ENCODE data around the gene B4GALNT3. TPM values are rescaled to one million over a fixed set of nuclear protein-coding genes. Genes with fewer than 3 reads are reported as not detected.

The B4GALNT3 gene
- total RNA-seq (2021) = 22.1 and 23.3 TPM in 2 replicates
- long read RNA-seq, partial matches to known transcripts = 7 of 15 reads
- long read RNA-seq, other reads (novel, unspliced or antisense) = 8 of 15 reads

GRCh38 chr12:459430-460258 lies at the start of gene B4GALNT3:
Gene B4GALNT3, plus strand, starts transcription at chr12:459939. Its CDS starts 438 bp downstream, at chr12:460377.
- no peak within 1 kb of the TSS for H3K4ac ChIP-seq (ENCODE audit: low read depth, low read length)
- H4K8ac ChIP-seq (replicated peaks; ENCODE audit: insufficient read length, low read depth, low read length) = no peak within 1 kb of the TSS
- Mint-ChIP-seq H3K4me3 (peak within 1 kb of the TSS; percentile 82 to 87), H3K36me3 (ENCODE audit: insufficient read depth in 1 of 3, low read depth in 3 of 3) (peaks cover 5 to 11% (median 7%) of the 10 kb centered on the region in 3 experiments; a peak in 3 of 7 replicates), H3K9me3 (peaks cover 0 to 3% of the 10 kb centered on the region in 2 experiments; a peak in 1 of 5 replicates), H3K27ac (peak within 1 kb of the TSS in 1 of 3 experiments; percentile 9; a peak in 1 of 7 replicates), H3K4me1 (peaks cover 26 to 34% of the 10 kb centered on the region in 2 experiments), H3K27me3 (ENCODE audit: low read depth) (peaks cover 48% of the 10 kb centered on the region)
- H3K79me2 ChIP-seq (ENCODE audit: insufficient read depth, low read length) = no peaks in the 10 kb centered on the region
- H4K5ac ChIP-seq (ENCODE audit: insufficient read length, low read depth, low read length) = no peak within 1 kb of the TSS
- H2AK5ac ChIP-seq (ENCODE audit: insufficient read length, low read length) = no peak within 1 kb of the TSS
- no peaks in the 10 kb centered on the region for H3K9me3 ChIP-seq (ENCODE audit: control insufficient read depth, low read depth, low read length)
- peak within 1 kb of the TSS; percentile 80 for H3K4me2 ChIP-seq (ENCODE audit: insufficient read depth, insufficient read length, low read length)
- H3K27ac ChIP-seq (ENCODE audit: insufficient read length, low read depth, low read length) = no peak within 1 kb of the TSS
- peak; percentile 92 for DNase-seq
- H2BK5ac ChIP-seq (ENCODE audit: insufficient read length, low read length) = no peak within 1 kb of the TSS
- H4K20me1 ChIP-seq (ENCODE audit: control insufficient read depth, insufficient read depth, insufficient read length) = no peaks in the 10 kb centered on the region
- H2AFZ ChIP-seq (ENCODE audit: low read length) = no peak within 1 kb of the TSS
- H3K4me1 ChIP-seq (ENCODE audit: insufficient read depth, low read length) = 0 out of 2 replicates have a peak, but pooled peaks cover under 1% of the 10 kb centered on the region
- H3T11ph ChIP-seq (ENCODE audit: low read length) = no peak within 1 kb of the TSS
- TF ChIP-seq CTCF (conservative IDR thresholded peaks at IDR 0.05) = no peak
- H3K9ac ChIP-seq (ENCODE audit: extremely low read depth, insufficient read length, low read length) = no peak within 1 kb of the TSS
- no peak within 1 kb of the TSS for H2BK120ac ChIP-seq (ENCODE audit: low read depth, low read length, poor library complexity, severe bottlenecking)
- H3K14ac ChIP-seq (ENCODE audit: insufficient read depth, low read length) = peak within 1 kb of the TSS; percentile 77
- H2BK12ac ChIP-seq (ENCODE audit: insufficient read length, low read depth, low read length) = no peak within 1 kb of the TSS
- peaks cover 6% of the 10 kb centered on the region; the same call in 1 of the 2 replicates for H3K27me3 ChIP-seq (ENCODE audit: insufficient read depth, low read length)
- H3K79me1 ChIP-seq (ENCODE audit: insufficient read depth, low read depth, low read length, poor library complexity, severe bottlenecking) = no peaks in the 10 kb centered on the region
- no CpG with 5 or more reads among the region's 82 CpGs for WGBS (ENCODE audit: extremely low coverage, insufficient read length, low lambda C conversion rate)
- H2BK15ac ChIP-seq (ENCODE audit: low read depth, low read length) = no peak within 1 kb of the TSS
- no peak within 1 kb of the TSS for H3K23ac ChIP-seq (ENCODE audit: insufficient read length, low read depth, low read length)
- no peak within 1 kb of the TSS for H3K18ac ChIP-seq (ENCODE audit: insufficient read length, low read depth, low read length)
- peaks cover 12% of the 10 kb centered on the region for H3K23me2 ChIP-seq (ENCODE audit: insufficient read length, low read depth, low read length, poor library complexity, severe bottlenecking)
- H3K56ac ChIP-seq (ENCODE audit: insufficient read length, low read depth, low read length) = no peak within 1 kb of the TSS
- no peak within 1 kb of the TSS for H2BK20ac ChIP-seq (ENCODE audit: low read depth, low read length, poor library complexity, severe bottlenecking)
- no peak within 1 kb of the TSS for H4K91ac ChIP-seq (ENCODE audit: insufficient read length, low read depth, low read length)

Data from H9 (cell line).